Measurements from ENCODE around the gene SOX5. TPM values are rescaled to one million over a fixed set of nuclear protein-coding genes. Genes with fewer than 3 reads are reported as not detected.

SOX5 gene
- total RNA-seq, 1 experiment from 2014 or later, result 0.52 TPM

DNA sequence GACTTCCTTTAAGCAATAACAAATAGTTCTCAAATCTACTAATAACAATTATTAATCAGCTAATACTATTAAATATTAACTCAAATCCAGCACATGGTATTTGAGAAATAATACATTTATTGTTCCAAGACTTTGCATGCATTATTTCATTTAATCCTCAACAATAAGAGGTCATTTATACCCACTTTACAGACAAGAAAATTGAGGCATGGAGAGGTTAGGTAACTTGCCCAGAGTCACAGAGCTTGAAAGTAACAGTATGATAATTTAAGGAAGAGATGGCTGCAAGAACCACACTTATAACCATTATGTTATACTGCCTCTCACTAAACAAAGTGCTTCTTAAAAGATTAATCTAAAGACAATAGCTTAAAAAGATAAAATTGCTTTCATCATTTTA lies 318.9 kb downstream of the SOX5 start (continued):
- no peak for TF ChIP-seq RAD21 (IDR thresholded peaks at IDR 0.05; ENCODE audit: low read depth)
- TF ChIP-seq ZNF274 (IDR thresholded peaks at IDR 0.05; ENCODE audit: low read depth, low read length), result no peak
- TF ChIP-seq POLR2AphosphoS5 (IDR thresholded peaks at IDR 0.05; ENCODE audit: low read depth, low read length), result no peak
- no peak for TF ChIP-seq EZH2 (IDR thresholded peaks at IDR 0.05)
- no peak for TF ChIP-seq SIN3A (IDR thresholded peaks at IDR 0.05; ENCODE audit: low read depth)
- TF ChIP-seq POLR2A (IDR thresholded peaks at IDR 0.05; ENCODE audit: borderline replicate concordance, extremely low read depth, insufficient read depth, insufficient read length), result no peak
- no peak for TF ChIP-seq CEBPB (IDR thresholded peaks at IDR 0.05; ENCODE audit: low read depth)
- TF ChIP-seq, protein P1, sequence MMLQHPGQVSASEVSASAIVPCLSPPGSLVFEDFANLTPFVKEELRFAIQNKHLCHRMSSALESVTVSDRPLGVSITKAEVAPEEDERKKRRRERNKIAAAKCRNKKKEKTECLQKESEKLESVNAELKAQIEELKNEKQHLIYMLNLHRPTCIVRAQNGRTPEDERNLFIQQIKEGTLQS (IDR thresholded peaks at IDR 0.05), result no peak
- TF ChIP-seq CBX3 (IDR thresholded peaks at IDR 0.05; ENCODE audit: low read depth), result no peak
- no peak for TF ChIP-seq SP1 (IDR thresholded peaks at IDR 0.05; ENCODE audit: low read depth)

DNA sequence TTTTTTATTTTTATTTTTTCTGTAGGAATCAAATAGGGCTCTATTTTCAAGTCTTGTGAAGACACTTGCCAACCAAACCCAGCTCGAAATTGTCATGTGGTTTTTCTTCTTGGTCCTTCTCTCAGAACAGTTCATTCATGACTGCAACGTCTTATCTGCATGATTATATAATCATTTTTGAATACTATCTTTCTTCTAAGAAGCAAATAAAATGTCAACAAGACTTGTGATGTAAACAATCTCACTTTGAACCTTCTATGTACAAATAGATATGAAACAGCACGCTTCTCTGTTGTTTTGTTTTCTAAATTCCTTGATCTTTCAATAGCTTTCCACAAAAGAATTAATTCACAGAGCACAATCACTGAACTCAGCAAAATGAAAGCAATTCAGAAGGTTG lies 320.7 kb downstream of the SOX5 start:
- Histone ChIP-seq H3K79me2 (ENCODE audit: insufficient read depth, low read length) (no peaks in the 10 kb centered on the region), H3K36me3 (ENCODE audit: control insufficient read depth in 1 of 2, insufficient read depth in 2 of 2, low read length in 2 of 2) (no peaks in the 10 kb centered on the region), H3K9ac (ENCODE audit: low read length) (no peak overlapping the region), H3K9me2 (ENCODE audit: insufficient read depth) (no peaks in the 10 kb centered on the region), H3K27me3 (ENCODE audit: insufficient read depth, low read length) (no peaks in the 10 kb centered on the region), H3K4me3 (replicated peaks in 1 of 2; ENCODE audit: low read depth in 1 of 2, low read length in 2 of 2) (no peak overlapping the region), H4K20me1 (ENCODE audit: insufficient read depth) (no peaks in the 10 kb centered on the region), H3K27ac (ENCODE audit: low read depth, low read length) (no peak overlapping the region), H2AFZ (ENCODE audit: low read depth, low read length, poor library complexity, severe bottlenecking) (no peak overlapping the region), H3K4me1 (ENCODE audit: control insufficient read depth in 1 of 2, insufficient read depth in 2 of 2, low read length in 2 of 2) (no peaks in the 10 kb centered on the region), H3K9me3 (ENCODE audit: control insufficient read depth in 1 of 2, insufficient read depth in 1 of 2, low read depth in 1 of 2, low read length in 2 of 2) (peaks cover 4 to 15% of the 10 kb centered on the region in 2 experiments; a peak in 3 of 4 replicates), H3K4me2 (ENCODE audit: low read length) (no peak overlapping the region)
- ChIA-PET RAD21 (ENCODE audit: low non-redundant PET in 1 of 2, low total read pairs in 2 of 2, uncharacterized antibody in 2 of 2, unreplicated experiment in 2 of 2) (no interaction called here), POLR2A (no interaction called here), CTCF (no interaction called here)
- intact Hi-C loops (cut with micrococcal nuclease), result no loop called here
- no peak for DNase-seq (ENCODE audit: low read depth, low spot score)
- BruUV-seq (replicated peaks), result no TSS peak
- TF ChIP-seq, protein P2, sequence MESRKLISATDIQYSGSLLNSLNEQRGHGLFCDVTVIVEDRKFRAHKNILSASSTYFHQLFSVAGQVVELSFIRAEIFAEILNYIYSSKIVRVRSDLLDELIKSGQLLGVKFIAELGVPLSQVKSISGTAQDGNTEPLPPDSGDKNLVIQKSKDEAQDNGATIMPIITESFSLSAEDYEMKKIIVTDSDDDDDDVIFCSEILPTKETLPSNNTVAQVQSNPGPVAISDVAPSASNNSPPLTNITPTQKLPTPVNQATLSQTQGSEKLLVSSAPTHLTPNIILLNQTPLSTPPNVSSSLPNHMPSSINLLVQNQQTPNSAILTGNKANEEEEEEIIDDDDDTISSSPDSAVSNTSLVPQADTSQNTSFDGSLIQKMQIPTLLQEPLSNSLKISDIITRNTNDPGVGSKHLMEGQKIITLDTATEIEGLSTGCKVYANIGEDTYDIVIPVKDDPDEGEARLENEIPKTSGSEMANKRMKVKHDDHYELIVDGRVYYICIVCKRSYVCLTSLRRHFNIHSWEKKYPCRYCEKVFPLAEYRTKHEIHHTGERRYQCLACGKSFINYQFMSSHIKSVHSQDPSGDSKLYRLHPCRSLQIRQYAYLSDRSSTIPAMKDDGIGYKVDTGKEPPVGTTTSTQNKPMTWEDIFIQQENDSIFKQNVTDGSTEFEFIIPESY (IDR thresholded peaks at IDR 0.05; ENCODE audit: extremely low read depth, insufficient replicate concordance, low read length), result no peak
- TF ChIP-seq SIN3A (IDR thresholded peaks at IDR 0.05; ENCODE audit: low read depth) (no peak), JUND (IDR thresholded peaks at IDR 0.05) (no peak), EZH2 (IDR thresholded peaks at IDR 0.05) (no peak), TCF7L2 (IDR thresholded peaks at IDR 0.05; ENCODE audit: borderline replicate concordance, extremely low read depth, insufficient read depth, insufficient read length) (no peak), EGR1 (IDR thresholded peaks at IDR 0.05; ENCODE audit: low read depth) (no peak), ZFX (IDR thresholded peaks at IDR 0.05) (no peak)
- TF ChIP-seq, protein P3, sequence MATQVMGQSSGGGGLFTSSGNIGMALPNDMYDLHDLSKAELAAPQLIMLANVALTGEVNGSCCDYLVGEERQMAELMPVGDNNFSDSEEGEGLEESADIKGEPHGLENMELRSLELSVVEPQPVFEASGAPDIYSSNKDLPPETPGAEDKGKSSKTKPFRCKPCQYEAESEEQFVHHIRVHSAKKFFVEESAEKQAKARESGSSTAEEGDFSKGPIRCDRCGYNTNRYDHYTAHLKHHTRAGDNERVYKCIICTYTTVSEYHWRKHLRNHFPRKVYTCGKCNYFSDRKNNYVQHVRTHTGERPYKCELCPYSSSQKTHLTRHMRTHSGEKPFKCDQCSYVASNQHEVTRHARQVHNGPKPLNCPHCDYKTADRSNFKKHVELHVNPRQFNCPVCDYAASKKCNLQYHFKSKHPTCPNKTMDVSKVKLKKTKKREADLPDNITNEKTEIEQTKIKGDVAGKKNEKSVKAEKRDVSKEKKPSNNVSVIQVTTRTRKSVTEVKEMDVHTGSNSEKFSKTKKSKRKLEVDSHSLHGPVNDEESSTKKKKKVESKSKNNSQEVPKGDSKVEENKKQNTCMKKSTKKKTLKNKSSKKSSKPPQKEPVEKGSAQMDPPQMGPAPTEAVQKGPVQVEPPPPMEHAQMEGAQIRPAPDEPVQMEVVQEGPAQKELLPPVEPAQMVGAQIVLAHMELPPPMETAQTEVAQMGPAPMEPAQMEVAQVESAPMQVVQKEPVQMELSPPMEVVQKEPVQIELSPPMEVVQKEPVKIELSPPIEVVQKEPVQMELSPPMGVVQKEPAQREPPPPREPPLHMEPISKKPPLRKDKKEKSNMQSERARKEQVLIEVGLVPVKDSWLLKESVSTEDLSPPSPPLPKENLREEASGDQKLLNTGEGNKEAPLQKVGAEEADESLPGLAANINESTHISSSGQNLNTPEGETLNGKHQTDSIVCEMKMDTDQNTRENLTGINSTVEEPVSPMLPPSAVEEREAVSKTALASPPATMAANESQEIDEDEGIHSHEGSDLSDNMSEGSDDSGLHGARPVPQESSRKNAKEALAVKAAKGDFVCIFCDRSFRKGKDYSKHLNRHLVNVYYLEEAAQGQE (IDR thresholded peaks at IDR 0.05; ENCODE audit: low read depth), result no peak
- TF ChIP-seq, protein P4, sequence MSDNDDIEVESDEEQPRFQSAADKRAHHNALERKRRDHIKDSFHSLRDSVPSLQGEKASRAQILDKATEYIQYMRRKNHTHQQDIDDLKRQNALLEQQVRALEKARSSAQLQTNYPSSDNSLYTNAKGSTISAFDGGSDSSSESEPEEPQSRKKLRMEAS (IDR thresholded peaks at IDR 0.05), result no peak
- no peak for ATAC-seq
